Measurements from ENCODE around the gene SLC10A1. TPM values are rescaled to one million over a fixed set of nuclear protein-coding genes. Genes with fewer than 3 reads are reported as not detected.
A peak's percentile ranks its signal among the peaks of the same experiment; 100 is the strongest.

Gene SLC10A1
- polyA plus RNA-seq, 1 donor (not counting 4 experiments of a cell fraction or from before 2014, with no cell fraction given): not detected

- H3K9ac ChIP-seq (ENCODE audit: control insufficient read depth, extremely low read depth, insufficient read depth, low read length): no peak overlapping the region
- TF ChIP-seq EZH2 (IDR thresholded peaks at IDR 0.05; ENCODE audit: low read length): no peak
- TF ChIP-seq, protein P1, sequence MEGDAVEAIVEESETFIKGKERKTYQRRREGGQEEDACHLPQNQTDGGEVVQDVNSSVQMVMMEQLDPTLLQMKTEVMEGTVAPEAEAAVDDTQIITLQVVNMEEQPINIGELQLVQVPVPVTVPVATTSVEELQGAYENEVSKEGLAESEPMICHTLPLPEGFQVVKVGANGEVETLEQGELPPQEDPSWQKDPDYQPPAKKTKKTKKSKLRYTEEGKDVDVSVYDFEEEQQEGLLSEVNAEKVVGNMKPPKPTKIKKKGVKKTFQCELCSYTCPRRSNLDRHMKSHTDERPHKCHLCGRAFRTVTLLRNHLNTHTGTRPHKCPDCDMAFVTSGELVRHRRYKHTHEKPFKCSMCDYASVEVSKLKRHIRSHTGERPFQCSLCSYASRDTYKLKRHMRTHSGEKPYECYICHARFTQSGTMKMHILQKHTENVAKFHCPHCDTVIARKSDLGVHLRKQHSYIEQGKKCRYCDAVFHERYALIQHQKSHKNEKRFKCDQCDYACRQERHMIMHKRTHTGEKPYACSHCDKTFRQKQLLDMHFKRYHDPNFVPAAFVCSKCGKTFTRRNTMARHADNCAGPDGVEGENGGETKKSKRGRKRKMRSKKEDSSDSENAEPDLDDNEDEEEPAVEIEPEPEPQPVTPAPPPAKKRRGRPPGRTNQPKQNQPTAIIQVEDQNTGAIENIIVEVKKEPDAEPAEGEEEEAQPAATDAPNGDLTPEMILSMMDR (optimal IDR thresholded peaks at IDR 0.05 in 1 of 3, IDR thresholded peaks at IDR 0.05 in 1 of 3, conservative IDR thresholded peaks at IDR 0.05 in 1 of 3; ENCODE audit: extremely low read depth in 1 of 3, insufficient read depth in 2 of 3, low read length in 3 of 3): no peak
- H3K4me3 ChIP-seq (ENCODE audit: control insufficient read depth in 2 of 3, extremely low read depth in 1 of 3, insufficient read depth in 2 of 3, low read depth in 1 of 3, low read length in 3 of 3): no peak overlapping the region
- no peak overlapping the region for H3K27ac ChIP-seq (ENCODE audit: control insufficient read depth, insufficient read depth, low read length)
- no peaks in the 10 kb centered on the region for H3K27me3 ChIP-seq (ENCODE audit: control insufficient read depth, extremely low read depth, insufficient read depth, low read length)
- H3K4me2 ChIP-seq (ENCODE audit: control insufficient read depth, extremely low read depth, insufficient read depth, low read depth, low read length): no peak overlapping the region
- dilution Hi-C loops (cut with MboI; ENCODE audit: extremely low pct_ligation_motif_present, low sequenced_read_pairs): no loop called here
- no peaks in the 10 kb centered on the region for H3K79me2 ChIP-seq (ENCODE audit: control insufficient read depth, insufficient read depth, low read length)
- H3K9me1 ChIP-seq (ENCODE audit: control insufficient read depth, extremely low read depth, insufficient read depth, low read length): no peaks in the 10 kb centered on the region
- DNase-seq (ENCODE audit: low read depth, low spot score): no peak
- H3K4me1 ChIP-seq (ENCODE audit: control insufficient read depth, extremely low read depth, insufficient read depth, low read length): peaks cover 7% of the 10 kb centered on the region
- no peak overlapping the region for H2AFZ ChIP-seq (ENCODE audit: control insufficient read depth, low read length)
- no peaks in the 10 kb centered on the region for H3K9me3 ChIP-seq (ENCODE audit: control insufficient read depth, low read depth, low read length)
- FAIRE-seq: no peak
- H4K20me1 ChIP-seq (ENCODE audit: control insufficient read depth, extremely low read depth, insufficient read depth, low read length): no peaks in the 10 kb centered on the region
- H3K36me3 ChIP-seq (ENCODE audit: control insufficient read depth in 2 of 2, extremely low read depth in 1 of 2, insufficient read depth in 2 of 2, low read length in 2 of 2): no peaks in the 10 kb centered on the region
These were observed 31.8 kb upstream of the SLC10A1 start for GRCh38 chr14:69828879-69829278.

DNA sequence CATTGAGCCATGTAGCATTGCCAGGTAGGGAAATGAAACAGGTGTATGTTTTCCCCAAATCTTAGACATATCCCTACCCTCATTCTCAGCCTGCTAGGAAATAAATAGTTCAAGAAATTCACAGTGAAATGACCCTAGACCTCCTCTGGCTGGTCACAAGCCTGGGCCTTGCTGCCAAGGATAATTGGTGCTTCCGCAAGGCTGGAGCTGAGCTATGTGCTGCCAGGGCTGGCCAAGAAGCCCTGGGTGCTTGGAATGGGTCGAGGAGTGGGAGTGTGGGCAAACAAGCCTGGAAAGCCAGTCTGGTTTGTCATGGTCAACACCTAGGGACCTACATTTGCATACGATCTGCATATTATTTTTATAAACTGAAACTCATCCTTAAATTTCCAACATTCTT lies 31.3 kb upstream of the SLC10A1 start:
- TF ChIP-seq, protein P1 (optimal IDR thresholded peaks at IDR 0.05 in 1 of 3, IDR thresholded peaks at IDR 0.05 in 1 of 3, conservative IDR thresholded peaks at IDR 0.05 in 1 of 3; ENCODE audit: extremely low read depth in 1 of 3, insufficient read depth in 2 of 3, low read length in 3 of 3): no peak
- TF ChIP-seq EZH2 (IDR thresholded peaks at IDR 0.05; ENCODE audit: low read length): no peak
- H3K27ac ChIP-seq (ENCODE audit: control insufficient read depth, insufficient read depth, low read length): peak overlapping the region; percentile 22
- peaks cover 7% of the 10 kb centered on the region for H3K4me1 ChIP-seq (ENCODE audit: control insufficient read depth, extremely low read depth, insufficient read depth, low read length)
- no peak for FAIRE-seq
- H3K27me3 ChIP-seq (ENCODE audit: control insufficient read depth, extremely low read depth, insufficient read depth, low read length): no peaks in the 10 kb centered on the region
- no peaks in the 10 kb centered on the region for H3K79me2 ChIP-seq (ENCODE audit: control insufficient read depth, insufficient read depth, low read length)
- DNase-seq (ENCODE audit: low read depth, low spot score): no peak
- dilution Hi-C loops (cut with MboI; ENCODE audit: extremely low pct_ligation_motif_present, low sequenced_read_pairs): no loop called here
- H3K4me2 ChIP-seq (ENCODE audit: control insufficient read depth, extremely low read depth, insufficient read depth, low read depth, low read length): no peak overlapping the region
- no peaks in the 10 kb centered on the region for H3K9me1 ChIP-seq (ENCODE audit: control insufficient read depth, extremely low read depth, insufficient read depth, low read length)
- H3K9me3 ChIP-seq (ENCODE audit: control insufficient read depth, low read depth, low read length): no peaks in the 10 kb centered on the region
- no peak overlapping the region for H3K4me3 ChIP-seq (ENCODE audit: control insufficient read depth in 2 of 3, extremely low read depth in 1 of 3, insufficient read depth in 2 of 3, low read depth in 1 of 3, low read length in 3 of 3)
- no peak overlapping the region for H2AFZ ChIP-seq (ENCODE audit: control insufficient read depth, low read length)
- no peaks in the 10 kb centered on the region for H4K20me1 ChIP-seq (ENCODE audit: control insufficient read depth, extremely low read depth, insufficient read depth, low read length)
- H3K9ac ChIP-seq (ENCODE audit: control insufficient read depth, extremely low read depth, insufficient read depth, low read length): no peak overlapping the region
- H3K36me3 ChIP-seq (ENCODE audit: control insufficient read depth in 2 of 2, extremely low read depth in 1 of 2, insufficient read depth in 2 of 2, low read length in 2 of 2): no peaks in the 10 kb centered on the region

Data from keratinocyte (primary cell).